Smooth muscle cell (in vitro differentiated cells): Measurements from ENCODE around the gene MAP2K5. TPM values are rescaled to one million over a fixed set of nuclear protein-coding genes. Genes with fewer than 3 reads are reported as not detected.

ENCODE experiments used
- DNase-seq: peaks from one replicate; lab custom pipeline; 2025; ENCODE audit not compliant: unreplicated experiment; lab: John Stamatoyannopoulos, UW
- H2AFZ ChIP-seq: fragments of 200-600 bp; sonication (generic); 2 replicates; pipeline ENCODE4 v1.6.0; 2016; ENCODE audit warnings: antibody characterized with exemption, low read depth, mild to moderate bottlenecking
- H3F3A ChIP-seq: fragments of 200-600 bp; sonication (generic); 2 replicates; pipeline ENCODE4 v1.6.0; 2017; ENCODE audit warnings: antibody characterized with exemption, low read depth
- H3K27ac ChIP-seq: fragments of 200-600 bp; sonication (generic); 2 replicates; pipeline ENCODE4 v1.5.1; 2016; ENCODE audit warnings: low read depth, mild to moderate bottlenecking
- H3K27me3 ChIP-seq: fragments of 200-600 bp; sonication (generic); 2 replicates; pipeline ENCODE4 v1.6.1; 2016; ENCODE audit warnings: low read depth, mild to moderate bottlenecking
- H3K36me3 ChIP-seq: fragments of 200-600 bp; sonication (generic); 2 replicates; pipeline ENCODE4 v1.5.1; 2016; ENCODE audit warnings: low read depth
- H3K4me1 ChIP-seq: fragments of 200-600 bp; sonication (generic); 2 replicates; pipeline ENCODE4 v1.5.1; 2016; ENCODE audit warnings: low read depth
- H3K4me2 ChIP-seq: fragments of 200-600 bp; sonication (generic); 2 replicates; pipeline ENCODE4 v1.6.0; 2016; ENCODE audit warnings: mild to moderate bottlenecking
- H3K4me3 ChIP-seq: fragments of 200-600 bp; sonication (generic); 2 replicates; pipeline ENCODE4 v1.5.1; 2016; ENCODE audit warnings: mild to moderate bottlenecking
- H3K79me2 ChIP-seq: fragments of 200-600 bp; sonication (generic); 2 replicates; pipeline ENCODE4 v1.6.0; 2016; ENCODE audit warnings: low read depth, mild to moderate bottlenecking
- H3K9ac ChIP-seq: fragments of 200-600 bp; sonication (generic); 2 replicates; pipeline ENCODE4 v1.6.0; 2016; ENCODE audit warnings: low read depth
- H3K9me3 ChIP-seq: fragments of 200-600 bp; sonication (generic); replicated peaks from 2 replicates; pipeline ENCODE4 v1.5.1; 2016; ENCODE audit warnings: low read depth
- H4K20me1 ChIP-seq: fragments of 200-600 bp; sonication (generic); 2 replicates; pipeline ENCODE4 v1.6.0; 2016; ENCODE audit warnings: low read depth
- CTCF ChIP-seq: fragments of 200-600 bp; sonication (generic); IDR thresholded peaks from 2 replicates; pipeline ENCODE4 v1.5.1; 2017; ENCODE audit warnings: borderline replicate concordance, mild to moderate bottlenecking, antibody characterized with exemption; ENCODE audit not compliant: insufficient read depth, poor library complexity, severe bottlenecking
- WGBS: methylation state at CpG from one replicate; pipeline ENCODE4 v1.1.7; 2016; ENCODE audit warnings: low lambda C conversion rate; 5-methylcytosine and 5-hydroxymethylcytosine counted together
- polyA plus RNA-seq: library from polyadenylated mRNA; unstranded; fragments of >200 nt; fragmentation: Nextera tagmentation; extraction: Ambion mirVana; gene quantifications from 2 replicates; pipeline ENCODE4 v1.2.1, GENCODE V29; 2016
- total RNA-seq: library from RNA; depleted of rRNA; stranded (reverse); fragments of >200 nt; gene quantifications from 2 replicates; pipeline ENCODE4 v1.2.3, GENCODE V29; 2014

Gene MAP2K5
- total and polyA plus RNA-seq, 2 experiments from 2014 or later, result 4.4 to 7.4 TPM

- H3K79me2 ChIP-seq, result no peaks in the 10 kb centered on the region
- H3K36me3 ChIP-seq, result no peaks in the 10 kb centered on the region
- H3K4me1 ChIP-seq, result peaks cover 38% of the 10 kb centered on the region
- peaks cover 100% of the 10 kb centered on the region for H3K27me3 ChIP-seq
- TF ChIP-seq CTCF, result no peak
- no peak overlapping the region for H2AFZ ChIP-seq
- no peak overlapping the region for H3K27ac ChIP-seq
- no peak overlapping the region for H3K4me3 ChIP-seq
- H3K4me2 ChIP-seq, result no peak overlapping the region
- H3F3A ChIP-seq, result no peaks in the 10 kb centered on the region
- H3K9me3 ChIP-seq, result no peaks in the 10 kb centered on the region
- no peaks in the 10 kb centered on the region for H4K20me1 ChIP-seq
- DNase-seq, result no peak
- no peak overlapping the region for H3K9ac ChIP-seq
- 10% methylated on average over 54 of the region's 54 CpGs for WGBS
These were observed 286.6 kb downstream of the MAP2K5 start for GRCh38 chr15:67828969-67829646.

GRCh38 chr15:67829647-67830504, 287.4 kb downstream of the MAP2K5 start:
- Histone ChIP-seq H3K4me2 (no peak overlapping the region), H3K27ac (no peak overlapping the region), H3K4me3 (no peak overlapping the region), H4K20me1 (no peaks in the 10 kb centered on the region), H3K4me1 (peaks cover 38% of the 10 kb centered on the region), H3K9me3 (no peaks in the 10 kb centered on the region), H3K79me2 (no peaks in the 10 kb centered on the region), H3K9ac (no peak overlapping the region), H3K27me3 (peaks cover 100% of the 10 kb centered on the region), H3F3A (no peaks in the 10 kb centered on the region), H2AFZ (no peak overlapping the region), H3K36me3 (no peaks in the 10 kb centered on the region)
- TF ChIP-seq CTCF, result no peak
- 15% methylated on average over 47 of the region's 68 CpGs for WGBS
- DNase-seq, result no peak

- DNase-seq, result no peak
- Histone ChIP-seq H4K20me1 (no peaks in the 10 kb centered on the region), H3K27me3 (peaks cover 100% of the 10 kb centered on the region), H3K9me3 (no peaks in the 10 kb centered on the region), H3K9ac (no peak overlapping the region), H3K27ac (no peak overlapping the region), H3K4me3 (no peak overlapping the region), H3K4me1 (peaks cover 46% of the 10 kb centered on the region), H3K4me2 (no peak overlapping the region), H3K36me3 (no peaks in the 10 kb centered on the region), H3F3A (no peaks in the 10 kb centered on the region), H3K79me2 (no peaks in the 10 kb centered on the region), H2AFZ (no peak overlapping the region)
- TF ChIP-seq CTCF, result no peak
These were observed 288.9 kb downstream of the MAP2K5 start for GRCh38 chr15:67831363-67831762.
